Measurements from ENCODE around the gene LEF1.

GRCh38 chr4:108107101-108107500 is 61.6 kb downstream of the LEF1 start:
- no peak for TF ChIP-seq POLR2AphosphoS5 (IDR thresholded peaks at IDR 0.05)
- no peak for TF ChIP-seq CTCF (IDR thresholded peaks at IDR 0.05)
- TF ChIP-seq POLR2A (IDR thresholded peaks at IDR 0.05), result no peak

All from prostate gland (tissue), 2 donors.